GM23338 (cell line): Measurements from ENCODE around the gene INPP5A.

Source experiments
- CREB1 ChIP-seq: fragments of 250-450 bp; sonication (Bioruptor Pico); IDR thresholded peaks from 2 replicates; pipeline ENCODE4 v1.5.0; 2020; ENCODE audit warnings: low read depth, mild to moderate bottlenecking, moderate library complexity
- EZH2 ChIP-seq: fragments of 200-600 bp; sonication (generic); IDR thresholded peaks from one replicate; pipeline ENCODE4 v1.8.0; 2017; ENCODE audit warnings: antibody characterized with exemption, mild to moderate bottlenecking, low read depth; ENCODE audit not compliant: unreplicated experiment
- EZH2phosphoT487 ChIP-seq: fragments of 200-600 bp; sonication (generic); IDR thresholded peaks from one replicate; pipeline ENCODE4 v1.8.1; 2018; ENCODE audit warnings: antibody characterized with exemption; ENCODE audit not compliant: unreplicated experiment
- JUNB ChIP-seq: IDR thresholded peaks from one replicate; pipeline ENCODE4 v1.6.1; 2016; ENCODE audit warnings: antibody characterized with exemption; ENCODE audit not compliant: unreplicated experiment
- NANOG ChIP-seq: IDR thresholded peaks from 2 replicates; pipeline ENCODE4 v1.6.1; 2016; ENCODE audit warnings: antibody characterized with exemption, borderline replicate concordance
- POLR2AphosphoS5 ChIP-seq: IDR thresholded peaks from 2 replicates; pipeline ENCODE4 v1.6.1; 2016; ENCODE audit warnings: antibody characterized with exemption, low read depth
- STAT1 ChIP-seq: IDR thresholded peaks from one replicate; pipeline ENCODE4 v1.6.1; 2016; ENCODE audit warnings: antibody characterized with exemption; ENCODE audit not compliant: unreplicated experiment
- ZNF331 ChIP-seq: fragments of 250-450 bp; sonication (Bioruptor Pico); IDR thresholded peaks from 2 replicates; pipeline ENCODE4 v1.5.0; 2020; ENCODE audit warnings: low read depth, mild to moderate bottlenecking, moderate library complexity
- TF ChIP-seq, protein P1 (sequence below), 2 experiments: fragments of 200-600 bp in 1 of 2; sonication (generic) in 1 of 2; conservative IDR thresholded peaks; 2 replicates each; pipeline versions ENCODE4 v1.5.1 to v1.6.1; 2016 to 2017; ENCODE audit warnings: antibody characterized with exemption in 2 of 2, low read depth in 2 of 2, mild to moderate bottlenecking in 2 of 2, moderate library complexity in 1 of 2
- TF ChIP-seq, protein P2 (sequence below): IDR thresholded peaks from one replicate; pipeline ENCODE4 v1.6.1; 2018; ENCODE audit warnings: antibody characterized with exemption; ENCODE audit not compliant: unreplicated experiment
- TF ChIP-seq, protein P3 (sequence below): IDR thresholded peaks from 2 replicates; pipeline ENCODE4 v1.6.1; 2016; ENCODE audit warnings: antibody characterized with exemption
- TF ChIP-seq, protein P4 (sequence below): fragments of 250-450 bp; sonication (Bioruptor Pico); IDR thresholded peaks from 2 replicates; pipeline ENCODE4 v1.5.0; 2020; ENCODE audit warnings: mild to moderate bottlenecking, moderate library complexity

DNA sequence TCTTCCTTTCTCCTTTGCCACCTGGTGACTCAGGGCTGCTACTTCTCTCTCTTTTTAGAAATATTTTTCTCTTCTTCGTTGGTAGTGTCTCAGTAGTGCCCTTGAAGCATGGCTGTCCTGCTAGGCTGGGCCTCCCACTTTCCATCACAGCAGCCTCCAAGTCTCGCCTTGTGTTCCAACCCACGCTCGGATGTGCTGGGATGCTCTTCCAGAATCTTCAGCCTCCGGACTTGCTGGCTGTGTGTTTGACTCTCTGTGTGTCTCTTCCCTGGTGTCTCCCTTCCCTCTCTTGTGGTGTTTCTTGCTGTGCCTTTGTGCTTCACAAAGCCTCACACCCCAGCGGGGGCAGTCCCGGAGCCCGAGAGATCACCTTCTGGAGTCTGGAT is 100.5 kb downstream of the INPP5A start:
- TF ChIP-seq, protein P1, sequence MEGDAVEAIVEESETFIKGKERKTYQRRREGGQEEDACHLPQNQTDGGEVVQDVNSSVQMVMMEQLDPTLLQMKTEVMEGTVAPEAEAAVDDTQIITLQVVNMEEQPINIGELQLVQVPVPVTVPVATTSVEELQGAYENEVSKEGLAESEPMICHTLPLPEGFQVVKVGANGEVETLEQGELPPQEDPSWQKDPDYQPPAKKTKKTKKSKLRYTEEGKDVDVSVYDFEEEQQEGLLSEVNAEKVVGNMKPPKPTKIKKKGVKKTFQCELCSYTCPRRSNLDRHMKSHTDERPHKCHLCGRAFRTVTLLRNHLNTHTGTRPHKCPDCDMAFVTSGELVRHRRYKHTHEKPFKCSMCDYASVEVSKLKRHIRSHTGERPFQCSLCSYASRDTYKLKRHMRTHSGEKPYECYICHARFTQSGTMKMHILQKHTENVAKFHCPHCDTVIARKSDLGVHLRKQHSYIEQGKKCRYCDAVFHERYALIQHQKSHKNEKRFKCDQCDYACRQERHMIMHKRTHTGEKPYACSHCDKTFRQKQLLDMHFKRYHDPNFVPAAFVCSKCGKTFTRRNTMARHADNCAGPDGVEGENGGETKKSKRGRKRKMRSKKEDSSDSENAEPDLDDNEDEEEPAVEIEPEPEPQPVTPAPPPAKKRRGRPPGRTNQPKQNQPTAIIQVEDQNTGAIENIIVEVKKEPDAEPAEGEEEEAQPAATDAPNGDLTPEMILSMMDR (conservative IDR thresholded peaks at IDR 0.05; ENCODE audit: low read depth in 2 of 2) = no peak
- TF ChIP-seq POLR2AphosphoS5 (no peak), JUNB (no peak), EZH2 (no peak), EZH2phosphoT487 (no peak), CREB1 (CRISPR knock-in tag) (no peak), STAT1 (no peak), NANOG (no peak), ZNF331 (no peak)
- TF ChIP-seq, protein P2, sequence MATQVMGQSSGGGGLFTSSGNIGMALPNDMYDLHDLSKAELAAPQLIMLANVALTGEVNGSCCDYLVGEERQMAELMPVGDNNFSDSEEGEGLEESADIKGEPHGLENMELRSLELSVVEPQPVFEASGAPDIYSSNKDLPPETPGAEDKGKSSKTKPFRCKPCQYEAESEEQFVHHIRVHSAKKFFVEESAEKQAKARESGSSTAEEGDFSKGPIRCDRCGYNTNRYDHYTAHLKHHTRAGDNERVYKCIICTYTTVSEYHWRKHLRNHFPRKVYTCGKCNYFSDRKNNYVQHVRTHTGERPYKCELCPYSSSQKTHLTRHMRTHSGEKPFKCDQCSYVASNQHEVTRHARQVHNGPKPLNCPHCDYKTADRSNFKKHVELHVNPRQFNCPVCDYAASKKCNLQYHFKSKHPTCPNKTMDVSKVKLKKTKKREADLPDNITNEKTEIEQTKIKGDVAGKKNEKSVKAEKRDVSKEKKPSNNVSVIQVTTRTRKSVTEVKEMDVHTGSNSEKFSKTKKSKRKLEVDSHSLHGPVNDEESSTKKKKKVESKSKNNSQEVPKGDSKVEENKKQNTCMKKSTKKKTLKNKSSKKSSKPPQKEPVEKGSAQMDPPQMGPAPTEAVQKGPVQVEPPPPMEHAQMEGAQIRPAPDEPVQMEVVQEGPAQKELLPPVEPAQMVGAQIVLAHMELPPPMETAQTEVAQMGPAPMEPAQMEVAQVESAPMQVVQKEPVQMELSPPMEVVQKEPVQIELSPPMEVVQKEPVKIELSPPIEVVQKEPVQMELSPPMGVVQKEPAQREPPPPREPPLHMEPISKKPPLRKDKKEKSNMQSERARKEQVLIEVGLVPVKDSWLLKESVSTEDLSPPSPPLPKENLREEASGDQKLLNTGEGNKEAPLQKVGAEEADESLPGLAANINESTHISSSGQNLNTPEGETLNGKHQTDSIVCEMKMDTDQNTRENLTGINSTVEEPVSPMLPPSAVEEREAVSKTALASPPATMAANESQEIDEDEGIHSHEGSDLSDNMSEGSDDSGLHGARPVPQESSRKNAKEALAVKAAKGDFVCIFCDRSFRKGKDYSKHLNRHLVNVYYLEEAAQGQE = no peak
- TF ChIP-seq, protein P3, sequence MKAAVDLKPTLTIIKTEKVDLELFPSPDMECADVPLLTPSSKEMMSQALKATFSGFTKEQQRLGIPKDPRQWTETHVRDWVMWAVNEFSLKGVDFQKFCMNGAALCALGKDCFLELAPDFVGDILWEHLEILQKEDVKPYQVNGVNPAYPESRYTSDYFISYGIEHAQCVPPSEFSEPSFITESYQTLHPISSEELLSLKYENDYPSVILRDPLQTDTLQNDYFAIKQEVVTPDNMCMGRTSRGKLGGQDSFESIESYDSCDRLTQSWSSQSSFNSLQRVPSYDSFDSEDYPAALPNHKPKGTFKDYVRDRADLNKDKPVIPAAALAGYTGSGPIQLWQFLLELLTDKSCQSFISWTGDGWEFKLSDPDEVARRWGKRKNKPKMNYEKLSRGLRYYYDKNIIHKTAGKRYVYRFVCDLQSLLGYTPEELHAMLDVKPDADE = no peak
- TF ChIP-seq, protein P4, sequence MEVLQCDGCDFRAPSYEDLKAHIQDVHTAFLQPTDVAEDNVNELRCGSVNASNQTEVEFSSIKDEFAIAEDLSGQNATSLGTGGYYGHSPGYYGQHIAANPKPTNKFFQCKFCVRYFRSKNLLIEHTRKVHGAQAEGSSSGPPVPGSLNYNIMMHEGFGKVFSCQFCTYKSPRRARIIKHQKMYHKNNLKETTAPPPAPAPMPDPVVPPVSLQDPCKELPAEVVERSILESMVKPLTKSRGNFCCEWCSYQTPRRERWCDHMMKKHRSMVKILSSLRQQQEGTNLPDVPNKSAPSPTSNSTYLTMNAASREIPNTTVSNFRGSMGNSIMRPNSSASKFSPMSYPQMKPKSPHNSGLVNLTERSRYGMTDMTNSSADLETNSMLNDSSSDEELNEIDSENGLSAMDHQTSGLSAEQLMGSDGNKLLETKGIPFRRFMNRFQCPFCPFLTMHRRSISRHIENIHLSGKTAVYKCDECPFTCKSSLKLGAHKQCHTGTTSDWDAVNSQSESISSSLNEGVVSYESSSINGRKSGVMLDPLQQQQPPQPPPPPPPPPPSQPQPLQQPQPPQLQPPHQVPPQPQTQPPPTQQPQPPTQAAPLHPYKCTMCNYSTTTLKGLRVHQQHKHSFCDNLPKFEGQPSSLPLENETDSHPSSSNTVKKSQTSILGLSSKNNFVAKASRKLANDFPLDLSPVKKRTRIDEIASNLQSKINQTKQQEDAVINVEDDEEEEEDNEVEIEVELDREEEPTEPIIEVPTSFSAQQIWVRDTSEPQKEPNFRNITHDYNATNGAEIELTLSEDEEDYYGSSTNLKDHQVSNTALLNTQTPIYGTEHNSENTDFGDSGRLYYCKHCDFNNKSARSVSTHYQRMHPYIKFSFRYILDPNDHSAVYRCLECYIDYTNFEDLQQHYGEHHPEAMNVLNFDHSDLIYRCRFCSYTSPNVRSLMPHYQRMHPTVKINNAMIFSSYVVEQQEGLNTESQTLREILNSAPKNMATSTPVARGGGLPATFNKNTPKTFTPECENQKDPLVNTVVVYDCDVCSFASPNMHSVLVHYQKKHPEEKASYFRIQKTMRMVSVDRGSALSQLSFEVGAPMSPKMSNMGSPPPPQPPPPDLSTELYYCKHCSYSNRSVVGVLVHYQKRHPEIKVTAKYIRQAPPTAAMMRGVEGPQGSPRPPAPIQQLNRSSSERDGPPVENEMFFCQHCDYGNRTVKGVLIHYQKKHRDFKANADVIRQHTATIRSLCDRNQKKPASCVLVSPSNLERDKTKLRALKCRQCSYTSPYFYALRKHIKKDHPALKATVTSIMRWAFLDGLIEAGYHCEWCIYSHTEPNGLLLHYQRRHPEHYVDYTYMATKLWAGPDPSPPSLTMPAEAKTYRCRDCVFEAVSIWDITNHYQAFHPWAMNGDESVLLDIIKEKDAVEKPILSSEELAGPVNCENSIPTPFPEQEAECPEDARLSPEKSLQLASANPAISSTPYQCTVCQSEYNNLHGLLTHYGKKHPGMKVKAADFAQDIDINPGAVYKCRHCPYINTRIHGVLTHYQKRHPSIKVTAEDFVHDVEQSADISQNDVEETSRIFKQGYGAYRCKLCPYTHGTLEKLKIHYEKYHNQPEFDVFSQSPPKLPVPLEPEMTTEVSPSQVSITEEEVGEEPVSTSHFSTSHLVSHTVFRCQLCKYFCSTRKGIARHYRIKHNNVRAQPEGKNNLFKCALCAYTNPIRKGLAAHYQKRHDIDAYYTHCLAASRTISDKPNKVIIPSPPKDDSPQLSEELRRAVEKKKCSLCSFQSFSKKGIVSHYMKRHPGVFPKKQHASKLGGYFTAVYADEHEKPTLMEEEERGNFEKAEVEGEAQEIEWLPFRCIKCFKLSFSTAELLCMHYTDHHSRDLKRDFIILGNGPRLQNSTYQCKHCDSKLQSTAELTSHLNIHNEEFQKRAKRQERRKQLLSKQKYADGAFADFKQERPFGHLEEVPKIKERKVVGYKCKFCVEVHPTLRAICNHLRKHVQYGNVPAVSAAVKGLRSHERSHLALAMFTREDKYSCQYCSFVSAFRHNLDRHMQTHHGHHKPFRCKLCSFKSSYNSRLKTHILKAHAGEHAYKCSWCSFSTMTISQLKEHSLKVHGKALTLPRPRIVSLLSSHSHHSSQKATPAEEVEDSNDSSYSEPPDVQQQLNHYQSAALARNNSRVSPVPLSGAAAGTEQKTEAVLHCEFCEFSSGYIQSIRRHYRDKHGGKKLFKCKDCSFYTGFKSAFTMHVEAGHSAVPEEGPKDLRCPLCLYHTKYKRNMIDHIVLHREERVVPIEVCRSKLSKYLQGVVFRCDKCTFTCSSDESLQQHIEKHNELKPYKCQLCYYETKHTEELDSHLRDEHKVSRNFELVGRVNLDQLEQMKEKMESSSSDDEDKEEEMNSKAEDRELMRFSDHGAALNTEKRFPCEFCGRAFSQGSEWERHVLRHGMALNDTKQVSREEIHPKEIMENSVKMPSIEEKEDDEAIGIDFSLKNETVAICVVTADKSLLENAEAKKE (CRISPR knock-in tag) = no peak
